Activated B cell treated with CpG ODN at 0.5 μM for 24 hours (primary cell): ENCODE results near the gene LYL1. TPM values are rescaled to one million over a fixed set of nuclear protein-coding genes. Genes with fewer than 3 reads are reported as not detected.

Experiments used
- ATAC-seq: fragments of 200-7000 bp; cut with Tn5 transposase; one replicate; pipeline ENCODE4 v1.10.0; 2021; ENCODE audit warnings: low read depth, mild to moderate bottlenecking, moderate library complexity
- CTCF ChIA-PET: fragments of 350-600 bp; sonication (Branson Sonifier 250); formaldehyde crosslinking; loops from one replicate; lab custom pipeline; 2021; ENCODE audit warnings: antibody characterized with exemption; lab: Charles Lee
- POLR2A ChIA-PET: fragments of 350-600 bp; sonication (Branson Sonifier 250); formaldehyde crosslinking; loops from one replicate; lab custom pipeline; 2021; ENCODE audit warnings: antibody characterized with exemption; lab: Charles Lee
- DNase-seq: peaks from one replicate; pipeline ENCODE4 v3.0.0; 2022
- H3K27ac Mint-ChIP-seq: one replicate; pipeline ENCODE4 v1.8.0; 2020; ENCODE audit warnings: mixed read lengths
- H3K27me3 Mint-ChIP-seq: one replicate; pipeline ENCODE4 v1.8.0; 2021; ENCODE audit warnings: mixed read lengths
- H3K36me3 Mint-ChIP-seq: one replicate; pipeline ENCODE4 v1.8.0; 2021; ENCODE audit warnings: low read depth, mixed read lengths
- H3K4me1 Mint-ChIP-seq: one replicate; pipeline ENCODE4 v1.8.0; 2021; ENCODE audit warnings: mixed read lengths
- H3K4me3 Mint-ChIP-seq: one replicate; pipeline ENCODE4 v1.8.0; 2020; ENCODE audit warnings: mild to moderate bottlenecking, mixed read lengths
- H3K9me3 Mint-ChIP-seq: one replicate; pipeline ENCODE4 v1.8.0; 2020; ENCODE audit warnings: mixed read lengths
- CTCF ChIP-seq: fragments of 200-600 bp; IDR thresholded peaks from one replicate; pipeline ENCODE4 v1.8.0; 2022; ENCODE audit warnings: antibody characterized with exemption, mild to moderate bottlenecking
- intact Hi-C: fragments of 100-400 bp; cut with micrococcal nuclease; formaldehyde crosslinking; loops from one replicate; pipeline ENCODE4 v1.15.1; 2024
- total RNA-seq: library from RNA; stranded (reverse); gene quantifications from 2 replicates; pipeline ENCODE4 v1.2.3, GENCODE V29; 2022

LYL1 gene
- total RNA-seq, 1 donor from 2014 or later: 74.8 TPM

GRCh38 chr19:13076787-13077186, 25.9 kb downstream of the LYL1 start:
- H3K36me3 Mint-ChIP-seq: no peaks in the 10 kb centered on the region
- no peaks in the 10 kb centered on the region for H3K9me3 Mint-ChIP-seq
- TF ChIP-seq CTCF: no peak
- ChIA-PET POLR2A (no interaction called here), CTCF (no interaction called here)
- H3K27ac Mint-ChIP-seq: no peak overlapping the region
- no peaks in the 10 kb centered on the region for H3K4me1 Mint-ChIP-seq
- DNase-seq (no peak), ATAC-seq (no peak)
- peaks cover 4% of the 10 kb centered on the region for H3K27me3 Mint-ChIP-seq
- H3K4me3 Mint-ChIP-seq: no peak overlapping the region
- intact Hi-C loops: no loop called here

- no peak for TF ChIP-seq CTCF
These were observed 26.3 kb downstream of the LYL1 start for GRCh38 chr19:13076320-13076719.

GRCh38 chr19:13074378-13074777, 28.3 kb downstream of the LYL1 start:
- intact Hi-C loops: no loop called here
- Mint-ChIP-seq H3K27ac (no peak overlapping the region), H3K27me3 (peaks cover 4% of the 10 kb centered on the region), H3K9me3 (no peaks in the 10 kb centered on the region), H3K4me3 (no peak overlapping the region), H3K36me3 (no peaks in the 10 kb centered on the region), H3K4me1 (no peaks in the 10 kb centered on the region)
- ChIA-PET CTCF (no interaction called here), POLR2A (no interaction called here)
- ATAC-seq (no peak), DNase-seq (no peak)
- no peak for TF ChIP-seq CTCF

More at GRCh38 chr19:13076320-13076719, 26.3 kb downstream of the LYL1 start:
- Mint-ChIP-seq H3K27ac (no peak overlapping the region), H3K36me3 (no peaks in the 10 kb centered on the region), H3K27me3 (peaks cover 4% of the 10 kb centered on the region), H3K9me3 (no peaks in the 10 kb centered on the region), H3K4me1 (no peaks in the 10 kb centered on the region), H3K4me3 (no peak overlapping the region)
- ChIA-PET POLR2A (no interaction called here), CTCF (no interaction called here)
- ATAC-seq: no peak
- no peak for DNase-seq
- intact Hi-C loops: no loop called here

- no peak for TF ChIP-seq CTCF
- H3K36me3 Mint-ChIP-seq: no peaks in the 10 kb centered on the region
- POLR2A ChIA-PET: no interaction called here
- H3K27me3 Mint-ChIP-seq: peaks cover 4% of the 10 kb centered on the region
- H3K4me3 Mint-ChIP-seq: no peak overlapping the region
- no peaks in the 10 kb centered on the region for H3K9me3 Mint-ChIP-seq
- intact Hi-C loops: no loop called here
- DNase-seq (no peak), ATAC-seq (no peak)
- no peaks in the 10 kb centered on the region for H3K4me1 Mint-ChIP-seq
- CTCF ChIA-PET: no interaction called here
- H3K27ac Mint-ChIP-seq: no peak overlapping the region
These were observed 29.4 kb downstream of the LYL1 start for GRCh38 chr19:13073263-13073662.

GRCh38 chr19:13072188-13072908, 30.3 kb downstream of the LYL1 start:
- intact Hi-C loops: no loop called here
- ChIA-PET CTCF (interaction anchor here (1.2 kb wide), 1 partner anchor 95 kb away, joined by 3 read pairs; no protein-coding TSS in a partner anchor), POLR2A (no interaction called here)
- Mint-ChIP-seq H3K9me3 (no peaks in the 10 kb centered on the region), H3K27me3 (peaks cover 4% of the 10 kb centered on the region), H3K36me3 (no peaks in the 10 kb centered on the region), H3K4me3 (no peak overlapping the region), H3K27ac (no peak overlapping the region), H3K4me1 (no peaks in the 10 kb centered on the region)
- DNase-seq: no peak
- no peak for TF ChIP-seq CTCF
- ATAC-seq: no peak
